Stimulated activated CD8-positive, alpha-beta memory T cell treated with anti-CD3 and anti-CD28 coated beads, Interleukin-12 subunit alpha, Interleukin-12 subunit beta, amount 100 ng/mL, for 24 hours (primary cell): ENCODE results near the gene MCTP1.

Source experiments
- DNase-seq: peaks from one replicate; pipeline ENCODE4 v3.0.0-alpha.2; 2020; ENCODE audit errors: extremely low read depth

Gene MCTP1

GRCh38 chr5:95114305-95114704, 170.6 kb downstream of the MCTP1 start:
- DNase-seq, result no peak

DNA sequence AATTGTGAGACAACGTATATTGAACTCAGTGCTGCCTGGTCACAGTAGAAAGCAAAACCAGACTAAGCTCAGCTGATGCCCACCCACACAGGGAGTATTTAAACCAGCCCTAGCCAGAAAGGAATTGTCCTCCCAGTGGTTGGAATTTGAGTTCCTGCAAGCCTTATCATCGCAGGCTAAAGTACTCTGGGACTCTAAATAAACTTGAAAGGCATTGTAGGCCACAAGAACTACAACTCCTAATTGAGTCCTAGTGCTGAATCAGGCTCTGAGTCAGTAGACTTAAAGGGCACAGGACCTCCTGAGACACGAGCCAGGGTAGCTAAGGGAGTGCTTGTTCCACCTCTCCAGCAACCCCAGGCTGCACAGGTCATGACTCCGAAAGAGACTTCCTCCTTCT, 171.4 kb downstream of the MCTP1 start:
- DNase-seq, result no peak

- no peak for DNase-seq
These were observed 173.8 kb downstream of the MCTP1 start for GRCh38 chr5:95111141-95111540.

DNA sequence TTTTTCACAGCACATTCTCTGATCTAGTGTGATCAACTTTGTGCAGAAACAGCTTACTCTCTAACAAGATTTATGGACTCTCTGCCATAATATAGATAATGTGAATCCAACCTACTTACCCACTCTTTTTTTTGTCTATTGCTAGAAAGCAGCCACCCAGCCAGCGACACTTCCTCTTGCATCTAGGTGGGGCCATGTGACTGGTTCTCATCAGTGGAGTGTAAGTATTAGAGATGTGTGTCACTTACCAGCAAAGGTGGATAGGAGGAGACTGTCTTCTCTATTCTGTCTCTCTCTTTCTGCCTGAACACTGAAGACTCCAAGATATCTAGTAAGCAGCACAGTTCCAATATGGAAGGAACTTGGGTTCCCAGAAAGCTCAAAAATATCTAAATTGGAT, 174.8 kb downstream of the MCTP1 start:
- no peak for DNase-seq

DNA sequence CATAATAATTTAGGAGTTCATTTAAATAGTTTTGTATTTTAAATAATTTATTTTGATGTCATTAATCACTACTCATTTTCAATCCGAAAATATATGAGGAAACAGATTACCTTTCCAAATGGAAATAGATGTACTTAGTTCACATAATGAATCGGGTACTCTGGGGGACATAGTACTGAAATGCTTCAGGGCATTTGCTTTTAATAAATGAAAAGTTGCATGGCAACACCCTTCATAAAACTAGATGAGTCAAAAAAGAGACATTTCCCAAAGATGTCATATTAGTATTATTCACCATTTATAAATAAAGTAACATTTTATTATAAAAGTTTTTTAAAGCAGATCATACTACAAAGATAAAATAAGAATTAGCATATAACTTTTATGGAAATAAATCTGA, 177.8 kb downstream of the MCTP1 start:
- DNase-seq, result no peak

- no peak for DNase-seq
These were observed 179.3 kb downstream of the MCTP1 start for GRCh38 chr5:95105638-95106037.

DNA sequence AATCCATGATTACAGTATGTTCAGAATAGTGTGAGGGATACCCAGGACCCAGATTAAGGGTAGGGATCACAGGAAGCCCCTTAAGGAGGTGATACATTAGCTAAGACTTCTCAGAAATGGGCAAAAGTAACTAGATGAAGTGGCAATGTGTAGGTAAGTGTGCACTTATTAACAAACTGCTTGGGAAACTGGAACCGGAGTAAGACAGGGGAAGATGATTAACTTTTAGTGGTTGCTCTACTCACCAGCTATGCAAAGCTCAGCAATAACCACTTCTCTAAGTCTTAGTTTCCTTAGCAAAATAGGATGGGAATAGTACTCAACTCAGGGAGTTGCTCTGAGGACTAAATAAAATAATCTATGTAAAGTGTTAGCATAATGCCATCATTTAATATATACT, 182.2 kb downstream of the MCTP1 start:
- DNase-seq, result no peak

- DNase-seq, result no peak
These were observed 182.8 kb downstream of the MCTP1 start for GRCh38 chr5:95102080-95102479.

GRCh38 chr5:95100551-95100950, 184.3 kb downstream of the MCTP1 start:
- no peak for DNase-seq

DNA sequence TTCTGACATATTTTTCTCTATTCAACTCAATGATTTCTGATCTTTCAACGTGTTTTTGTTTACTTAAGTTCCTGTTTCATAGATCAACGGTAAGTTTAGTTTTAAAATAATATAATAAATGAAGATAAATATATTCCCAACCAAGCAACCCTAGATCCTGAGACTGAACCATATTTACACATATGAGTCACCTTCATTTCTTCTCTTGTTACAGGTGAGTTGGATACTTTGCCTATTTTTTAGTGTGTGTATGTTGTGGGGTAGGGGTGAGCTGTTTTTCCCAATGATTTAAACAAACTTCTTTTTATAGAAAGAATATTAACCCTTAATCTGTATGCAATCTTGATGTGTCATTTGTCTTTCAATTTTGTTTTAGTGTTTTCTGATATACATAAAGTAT, 186.9 kb downstream of the MCTP1 start:
- DNase-seq, result no peak

DNA sequence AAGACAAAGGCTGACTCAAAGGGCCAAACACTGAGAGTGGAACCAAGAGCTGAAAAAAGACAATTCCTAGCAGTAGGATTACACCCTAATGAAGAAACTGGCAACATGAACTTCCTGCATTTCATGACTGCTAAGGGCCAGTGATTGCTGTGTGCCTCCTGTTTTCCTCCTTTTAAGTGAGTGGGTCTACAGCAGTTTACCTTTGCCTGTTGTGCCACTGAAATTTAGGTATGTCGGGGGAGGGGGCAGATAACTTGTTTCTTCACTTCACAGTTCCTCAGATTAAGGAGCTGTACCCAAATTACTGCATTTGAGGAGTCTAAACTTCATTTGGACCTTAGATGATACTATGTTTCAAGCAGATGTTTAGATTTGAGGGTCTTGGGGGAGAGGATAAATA, 191.7 kb downstream of the MCTP1 start:
- no peak for DNase-seq

- no peak for DNase-seq
These were observed 194.1 kb downstream of the MCTP1 start for GRCh38 chr5:95090774-95091173.

- no peak for DNase-seq
These were observed 197.0 kb downstream of the MCTP1 start for GRCh38 chr5:95087816-95088317.

DNA sequence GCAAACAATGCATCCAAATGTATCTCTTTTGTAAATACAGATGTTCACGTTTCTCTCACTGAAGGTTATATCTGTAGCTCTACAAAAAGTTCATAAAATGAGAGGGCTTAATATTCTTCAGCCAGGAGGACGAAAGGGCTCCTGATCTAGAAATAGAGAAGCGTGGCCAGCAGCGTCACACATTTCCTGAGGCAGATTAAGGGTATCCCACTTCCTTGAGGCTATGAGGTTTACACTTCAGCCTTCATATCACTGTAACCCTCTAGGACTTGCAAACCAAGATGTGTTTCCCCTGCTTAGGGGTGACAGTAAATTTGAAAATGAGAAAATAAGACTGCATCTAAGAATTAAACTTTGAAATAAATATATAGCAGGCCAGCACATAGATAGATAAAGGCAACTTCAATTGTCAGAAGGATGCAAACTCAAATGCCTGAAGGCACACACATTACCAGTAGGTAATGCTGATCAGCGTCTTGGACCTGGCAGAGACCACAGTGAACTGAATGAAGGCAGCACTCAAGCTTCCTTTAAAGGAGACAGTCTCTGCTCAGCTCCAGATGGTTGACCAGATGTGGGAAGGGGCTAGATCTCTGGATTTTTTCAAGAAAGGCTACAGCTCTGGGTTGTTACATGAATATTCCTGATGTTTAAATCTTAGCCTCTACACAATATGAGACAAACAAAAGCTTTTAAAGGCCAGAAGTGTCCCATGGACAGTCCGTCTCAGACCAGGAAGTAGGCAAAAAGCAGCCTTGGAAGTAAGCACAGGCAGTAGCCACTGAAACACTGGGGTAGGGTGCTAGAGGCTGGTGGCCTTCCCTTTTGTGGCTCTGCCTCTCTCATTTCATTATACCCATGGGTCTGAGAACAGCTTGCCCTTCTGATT, 197.7 kb downstream of the MCTP1 start:
- no peak for DNase-seq

- DNase-seq, result no peak
These were observed 200.1 kb downstream of the MCTP1 start for GRCh38 chr5:95084757-95085156.

DNA sequence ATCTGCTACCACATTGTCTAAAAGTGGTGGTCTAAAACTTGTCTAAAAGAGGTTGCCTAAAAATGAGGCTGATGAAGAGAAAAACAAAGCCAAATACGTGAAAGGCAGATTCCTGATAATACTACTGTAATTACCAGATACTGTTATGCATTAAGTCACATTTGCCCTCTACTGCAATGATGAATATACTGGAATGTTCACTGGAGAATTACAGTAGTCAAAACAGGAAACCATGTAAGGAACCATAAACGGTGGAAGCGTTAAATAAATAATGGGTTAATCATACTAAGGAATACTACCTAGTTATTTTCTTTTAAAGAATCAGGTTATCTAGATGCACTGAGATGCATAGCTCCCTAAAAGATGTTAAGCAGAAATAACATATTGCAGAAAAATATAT, 201.3 kb downstream of the MCTP1 start:
- DNase-seq, result no peak

- no peak for DNase-seq
These were observed 202.9 kb downstream of the MCTP1 start for GRCh38 chr5:95081982-95082381.

DNA sequence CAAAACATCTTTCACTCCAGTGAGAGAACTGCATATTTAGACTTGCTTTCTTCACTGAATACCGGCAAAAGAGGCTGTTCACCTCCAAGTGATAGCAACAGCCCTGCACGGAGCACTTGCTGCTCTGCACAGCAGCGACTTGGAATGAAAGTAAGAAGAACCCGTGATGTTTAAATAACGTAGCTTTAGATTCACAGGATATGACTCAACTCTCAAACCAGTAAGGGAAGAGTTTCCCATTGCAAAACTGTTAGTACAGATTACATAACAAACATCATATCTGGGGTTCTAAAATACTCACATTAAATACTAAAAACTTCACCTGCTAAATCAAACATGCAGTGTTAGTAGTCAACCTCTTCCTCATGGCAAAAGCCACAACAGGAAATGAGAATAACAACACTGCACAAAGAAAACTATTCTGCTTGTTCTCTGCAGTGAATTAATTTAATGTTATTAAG, 203.4 kb downstream of the MCTP1 start:
- no peak for DNase-seq

- DNase-seq, result no peak
These were observed 204.5 kb downstream of the MCTP1 start for GRCh38 chr5:95080441-95080840.

GRCh38 chr5:95080030-95080429, 204.9 kb downstream of the MCTP1 start:
- no peak for DNase-seq

- DNase-seq, result no peak
These were observed 206.0 kb downstream of the MCTP1 start for GRCh38 chr5:95078868-95079267.

GRCh38 chr5:95076395-95077185, 208.3 kb downstream of the MCTP1 start:
- DNase-seq, result no peak

DNA sequence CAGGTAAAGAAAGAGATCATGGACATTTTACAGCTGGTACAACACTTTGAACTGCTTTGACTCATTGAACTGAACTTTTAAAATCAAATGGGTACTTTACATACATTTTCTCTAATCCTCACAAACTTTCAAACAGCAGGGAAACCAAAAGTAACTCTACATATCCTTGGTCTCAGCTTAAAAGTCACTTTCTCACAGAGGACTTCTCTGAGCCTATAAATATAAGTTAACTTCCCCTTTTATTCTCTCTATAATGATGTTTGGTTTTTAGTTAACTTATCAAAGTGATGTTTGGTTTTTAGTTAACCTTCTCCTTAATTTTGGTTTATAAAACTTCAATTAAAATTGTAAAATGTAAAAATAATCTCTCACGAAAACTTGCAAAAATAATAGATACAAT, 209.8 kb downstream of the MCTP1 start:
- DNase-seq, result no peak
